Uterus (tissue), 4 donors: ENCODE data around the gene RNU5B-1. TPM values are rescaled to one million over a fixed set of nuclear protein-coding genes. Genes with fewer than 3 reads are reported as not detected.

ENCODE experiments used
- DNase-seq, 2 donors: peaks; one replicate each; pipeline ENCODE4 v3.0.0-alpha.2; 2019 to 2020
- H3K27ac ChIP-seq, 2 donors: fragments of 200-600 bp; sonication (generic); 1 replicate in 1 of 2; 2 replicates in 1 of 2; pipeline ENCODE4 v1.5.1; 2016 to 2018
- H3K27me3 ChIP-seq, 2 donors: fragments of 200-600 bp; sonication (generic); one replicate each; pipeline ENCODE4 v1.5.1; 2018 to 2019; ENCODE audit warnings: control low read depth in 1 of 2
- H3K36me3 ChIP-seq, 2 donors: fragments of 200-600 bp; sonication (generic); one replicate each; pipeline ENCODE4 v1.5.1; 2019; ENCODE audit warnings: control low read depth in 1 of 2
- H3K4me1 ChIP-seq, 2 donors: fragments of 200-600 bp; sonication (generic); one replicate each; pipeline ENCODE4 v1.5.1; 2018 to 2019; ENCODE audit warnings: control low read depth in 1 of 2
- H3K4me3 ChIP-seq, 2 donors: fragments of 200-600 bp; sonication (generic); 1 replicate in 1 of 2; 2 replicates in 1 of 2; pipeline ENCODE4 v1.5.1; 2018 to 2019; ENCODE audit warnings: mild to moderate bottlenecking in 1 of 2
- H3K9me3 ChIP-seq, 2 donors: fragments of 200-600 bp; sonication (generic); one replicate each; pipeline ENCODE4 v1.5.1; 2019; ENCODE audit warnings: control low read depth in 1 of 2
- POLR2A ChIP-seq, 2 donors: fragments of 450-650 bp; IDR thresholded peaks; one replicate each; pipeline ENCODE4 v1.6.1; 2016; ENCODE audit warnings: antibody characterized with exemption in 2 of 2, mild to moderate bottlenecking in 1 of 2, moderate library complexity in 1 of 2
- intact Hi-C: fragments of 100-400 bp; cut with DNase I; formaldehyde crosslinking; loops from one replicate; pipeline ENCODE4 v1.15.1; 2023; ENCODE audit warnings: low total_unique reads
- total RNA-seq, 4 donors: library from RNA; depleted of rRNA in 3 of 4; stranded (reverse); fragments of >200 nt in 3 of 4; gene quantifications; one replicate each; pipeline versions ENCODE4 v1.1.0 to v1.2.4, GENCODE V29; 2014 to 2023
- TF ChIP-seq, protein P1 (sequence below), 4 experiments: fragments of 200-600 bp in 2 of 4; fragments of 450-650 bp in 2 of 4; sonication (generic) in 2 of 4; IDR thresholded peaks; one replicate each; pipeline ENCODE4 v1.5.1; 2016 to 2019; ENCODE audit warnings: antibody characterized with exemption in 4 of 4, mild to moderate bottlenecking in 2 of 4, moderate library complexity in 1 of 4
- donor health status: DM: yes; HTN: yes; CAD: no.

RNU5B-1 gene
- total RNA-seq, 4 donors from 2014 or later = 34.0 TPM; not detected in 3

DNA sequence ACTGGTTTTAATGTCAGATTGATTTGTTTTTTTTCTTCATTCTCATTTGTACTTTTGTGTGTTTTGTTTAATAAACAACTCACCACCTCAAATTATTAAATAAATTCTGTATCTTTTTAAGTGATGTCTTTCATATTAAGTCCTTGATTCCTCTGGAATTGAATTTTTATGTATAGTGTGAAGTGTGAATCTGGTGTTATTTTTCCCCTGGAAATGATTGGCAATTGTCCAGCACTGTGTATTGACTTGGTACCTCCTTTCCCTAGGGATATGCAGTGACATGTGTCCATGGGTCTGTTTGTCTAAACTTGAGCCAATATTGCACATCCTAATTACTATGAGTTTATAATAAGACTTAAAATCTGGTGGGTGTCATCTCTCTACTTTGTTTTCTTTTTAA lies 2.1 kb downstream of the RNU5B-1 start:
- Histone ChIP-seq H3K4me1 (no peaks in the 10 kb centered on the region), H3K27me3 (no peaks in the 10 kb centered on the region), H3K36me3 (no peaks in the 10 kb centered on the region), H3K27ac (no peak overlapping the region), H3K9me3 (no peaks in the 10 kb centered on the region), H3K4me3 (no peak overlapping the region)
- intact Hi-C loops = no loop called here
- no peak for DNase-seq
- TF ChIP-seq POLR2A (IDR thresholded peaks at IDR 0.05) = no peak
- TF ChIP-seq, protein P1, sequence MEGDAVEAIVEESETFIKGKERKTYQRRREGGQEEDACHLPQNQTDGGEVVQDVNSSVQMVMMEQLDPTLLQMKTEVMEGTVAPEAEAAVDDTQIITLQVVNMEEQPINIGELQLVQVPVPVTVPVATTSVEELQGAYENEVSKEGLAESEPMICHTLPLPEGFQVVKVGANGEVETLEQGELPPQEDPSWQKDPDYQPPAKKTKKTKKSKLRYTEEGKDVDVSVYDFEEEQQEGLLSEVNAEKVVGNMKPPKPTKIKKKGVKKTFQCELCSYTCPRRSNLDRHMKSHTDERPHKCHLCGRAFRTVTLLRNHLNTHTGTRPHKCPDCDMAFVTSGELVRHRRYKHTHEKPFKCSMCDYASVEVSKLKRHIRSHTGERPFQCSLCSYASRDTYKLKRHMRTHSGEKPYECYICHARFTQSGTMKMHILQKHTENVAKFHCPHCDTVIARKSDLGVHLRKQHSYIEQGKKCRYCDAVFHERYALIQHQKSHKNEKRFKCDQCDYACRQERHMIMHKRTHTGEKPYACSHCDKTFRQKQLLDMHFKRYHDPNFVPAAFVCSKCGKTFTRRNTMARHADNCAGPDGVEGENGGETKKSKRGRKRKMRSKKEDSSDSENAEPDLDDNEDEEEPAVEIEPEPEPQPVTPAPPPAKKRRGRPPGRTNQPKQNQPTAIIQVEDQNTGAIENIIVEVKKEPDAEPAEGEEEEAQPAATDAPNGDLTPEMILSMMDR (IDR thresholded peaks at IDR 0.05) = no peak

DNA sequence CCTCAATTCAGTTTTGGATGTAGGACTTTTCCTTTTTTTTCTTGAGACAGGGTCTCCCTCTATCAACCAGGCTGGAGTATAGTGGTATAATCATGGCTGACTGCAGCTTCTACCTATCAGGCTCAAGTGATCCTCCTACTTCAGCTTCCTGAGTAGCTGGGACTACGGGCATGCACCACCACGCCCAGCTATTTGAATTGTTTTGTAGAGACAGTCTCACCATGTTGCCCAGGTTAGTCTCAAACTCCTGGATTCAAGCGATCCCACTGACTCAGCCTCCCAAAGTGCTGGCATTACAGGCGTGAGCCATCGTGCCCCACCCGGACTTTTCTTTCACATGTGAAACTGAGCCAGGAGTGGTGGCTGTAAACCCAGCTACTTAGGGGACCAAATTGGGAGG lies 3.5 kb downstream of the RNU5B-1 start:
- H3K4me1 ChIP-seq = no peaks in the 10 kb centered on the region
- no peak overlapping the region for H3K4me3 ChIP-seq
- no peaks in the 10 kb centered on the region for H3K36me3 ChIP-seq
- TF ChIP-seq POLR2A (IDR thresholded peaks at IDR 0.05) = no peak
- TF ChIP-seq, protein P1 (IDR thresholded peaks at IDR 0.05) = no peak
- H3K27ac ChIP-seq = no peak overlapping the region
- DNase-seq = no peak
- no peaks in the 10 kb centered on the region for H3K9me3 ChIP-seq
- intact Hi-C loops = no loop called here
- no peaks in the 10 kb centered on the region for H3K27me3 ChIP-seq

DNA sequence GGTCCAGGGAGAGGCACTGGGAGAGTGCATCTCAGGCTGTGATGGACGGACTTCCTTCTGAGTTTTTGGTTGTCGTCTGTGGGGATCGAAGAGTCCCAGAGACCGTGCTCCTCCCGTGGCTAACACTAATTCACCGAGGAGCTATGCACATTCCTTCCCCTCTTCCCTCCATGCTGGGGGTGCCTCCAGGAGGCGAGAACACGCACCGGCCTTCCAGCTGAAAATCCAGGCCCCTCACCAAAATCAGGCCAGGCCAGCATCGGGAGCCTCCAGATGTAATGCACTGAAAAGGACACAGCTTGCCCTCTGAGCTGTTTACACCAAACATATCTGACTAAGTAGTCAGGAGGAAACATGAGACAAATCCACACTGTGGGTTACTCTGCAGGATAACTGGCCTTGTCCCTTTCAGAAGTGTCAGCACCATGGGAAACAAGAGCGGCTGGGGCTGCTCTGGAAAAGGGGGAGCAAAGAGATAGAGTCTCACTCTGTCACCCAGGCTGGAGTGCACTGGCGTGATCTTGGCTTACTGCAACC lies 5.5 kb downstream of the RNU5B-1 start:
- no peak for DNase-seq
- no peaks in the 10 kb centered on the region for H3K9me3 ChIP-seq
- no peak for TF ChIP-seq POLR2A (IDR thresholded peaks at IDR 0.05)
- TF ChIP-seq, protein P1 (IDR thresholded peaks at IDR 0.05) = no peak

DNA sequence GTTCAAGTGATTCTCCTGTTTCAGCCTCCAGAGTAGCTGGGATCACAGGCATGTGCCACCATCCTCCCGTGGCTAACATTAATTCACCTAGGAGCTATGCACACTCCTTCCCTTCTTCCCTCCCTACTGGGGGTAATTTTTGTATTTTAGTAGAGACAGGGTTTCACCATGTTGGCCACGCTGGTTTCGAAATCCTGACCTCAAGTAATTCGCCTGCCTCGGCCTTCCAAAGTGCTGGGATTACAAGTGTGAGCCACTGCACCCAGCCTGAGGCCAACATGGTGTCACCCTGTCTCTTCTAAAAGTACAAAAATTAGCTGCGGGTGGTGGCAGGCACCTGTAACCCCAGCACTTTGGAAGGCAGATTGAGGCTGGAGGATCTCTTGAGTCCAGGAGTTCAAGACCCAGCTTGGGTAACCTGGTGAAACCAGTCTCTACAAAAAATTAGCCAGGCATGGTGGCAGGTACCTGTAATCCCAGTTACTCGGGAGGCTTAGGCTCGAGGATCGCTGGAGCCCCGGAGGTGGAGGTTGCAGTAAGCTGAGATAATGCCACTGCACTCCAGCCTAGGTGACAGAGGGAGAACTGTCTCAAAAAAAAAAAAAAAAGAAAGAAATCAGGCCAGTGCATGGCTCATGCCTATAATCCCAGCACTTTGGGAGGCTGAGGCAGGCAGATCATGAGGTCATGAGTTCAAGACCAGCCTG lies 6.1 kb downstream of the RNU5B-1 start:
- no peak overlapping the region for H3K27ac ChIP-seq
- no peak for TF ChIP-seq POLR2A (IDR thresholded peaks at IDR 0.05)
- TF ChIP-seq, protein P1 (IDR thresholded peaks at IDR 0.05) = no peak
- H3K4me3 ChIP-seq = no peak overlapping the region
- H3K36me3 ChIP-seq = no peaks in the 10 kb centered on the region
- no peaks in the 10 kb centered on the region for H3K27me3 ChIP-seq
- no peaks in the 10 kb centered on the region for H3K4me1 ChIP-seq
- no peak for DNase-seq
- no peaks in the 10 kb centered on the region for H3K9me3 ChIP-seq
- intact Hi-C loops = no loop called here

More for the DNA sequence above, 5.5 kb downstream of the RNU5B-1 start:
- no peaks in the 10 kb centered on the region for H3K27me3 ChIP-seq
- intact Hi-C loops = no loop called here
- H3K4me1 ChIP-seq = no peaks in the 10 kb centered on the region
- H3K27ac ChIP-seq = no peak overlapping the region
- H3K4me3 ChIP-seq = no peak overlapping the region
- no peaks in the 10 kb centered on the region for H3K36me3 ChIP-seq

DNA sequence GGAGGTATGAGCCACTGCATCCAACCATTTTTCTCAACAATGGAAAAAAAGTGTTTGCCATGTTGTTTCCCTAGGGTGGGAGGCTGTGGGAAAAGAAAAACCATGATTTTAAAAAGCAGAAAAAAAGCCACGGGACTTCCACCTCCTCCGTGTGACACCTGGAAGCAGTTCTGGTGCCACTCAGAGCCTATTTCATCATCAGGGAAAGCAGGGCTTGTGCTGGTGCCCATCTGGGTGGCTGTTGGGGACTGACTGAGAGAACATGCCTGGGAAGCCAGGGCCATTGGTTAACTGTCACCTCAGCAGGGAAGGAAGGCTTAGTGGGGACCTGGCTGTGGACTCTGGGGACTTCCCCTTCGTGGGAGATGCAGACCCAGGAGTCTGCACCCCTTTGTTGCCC lies 7.3 kb downstream of the RNU5B-1 start:
- H3K36me3 ChIP-seq = no peaks in the 10 kb centered on the region
- TF ChIP-seq POLR2A (IDR thresholded peaks at IDR 0.05) = no peak
- TF ChIP-seq, protein P1 (IDR thresholded peaks at IDR 0.05) = no peak
- no peaks in the 10 kb centered on the region for H3K27me3 ChIP-seq
- no peak for DNase-seq
- no peak overlapping the region for H3K27ac ChIP-seq
- H3K4me3 ChIP-seq = no peak overlapping the region
- intact Hi-C loops = no loop called here
- H3K4me1 ChIP-seq = no peaks in the 10 kb centered on the region
- H3K9me3 ChIP-seq = no peaks in the 10 kb centered on the region
